AG04449 (cell line): ENCODE measurements around the gene ZDHHC22.

Source experiments
- CTCF ChIA-PET: fragments of 350-600 bp; formaldehyde crosslinking; extraction: SDS; loops from one replicate; lab custom pipeline; 2021; ENCODE audit warnings: antibody characterized with exemption; lab: Yijun Ruan, JAX
- POLR2A ChIA-PET: fragments of 400-600, 350-600 bp; formaldehyde crosslinking; extraction: SDS; loops from one replicate; lab custom pipeline; 2020; ENCODE audit warnings: antibody characterized with exemption, inconsistent platforms; lab: Yijun Ruan, JAX
- DNase-seq: peaks from one replicate; pipeline ENCODE4 v3.0.0-alpha.2; 2010; ENCODE audit warnings: low read depth, low spot score
- H3K4me3 ChIP-seq: 2 replicates; pipeline ENCODE4 v1.5.1; 2011; ENCODE audit warnings: low read depth, mild to moderate bottlenecking, control low read depth, low read length
- CTCF ChIP-seq: IDR thresholded peaks from one replicate; pipeline ENCODE4 v1.5.1; 2011; ENCODE audit warnings: mild to moderate bottlenecking, moderate library complexity, low read length, control low read depth, inconsistent platforms; ENCODE audit not compliant: insufficient read depth; ENCODE audit errors: missing control alignments

Gene ZDHHC22

DNA sequence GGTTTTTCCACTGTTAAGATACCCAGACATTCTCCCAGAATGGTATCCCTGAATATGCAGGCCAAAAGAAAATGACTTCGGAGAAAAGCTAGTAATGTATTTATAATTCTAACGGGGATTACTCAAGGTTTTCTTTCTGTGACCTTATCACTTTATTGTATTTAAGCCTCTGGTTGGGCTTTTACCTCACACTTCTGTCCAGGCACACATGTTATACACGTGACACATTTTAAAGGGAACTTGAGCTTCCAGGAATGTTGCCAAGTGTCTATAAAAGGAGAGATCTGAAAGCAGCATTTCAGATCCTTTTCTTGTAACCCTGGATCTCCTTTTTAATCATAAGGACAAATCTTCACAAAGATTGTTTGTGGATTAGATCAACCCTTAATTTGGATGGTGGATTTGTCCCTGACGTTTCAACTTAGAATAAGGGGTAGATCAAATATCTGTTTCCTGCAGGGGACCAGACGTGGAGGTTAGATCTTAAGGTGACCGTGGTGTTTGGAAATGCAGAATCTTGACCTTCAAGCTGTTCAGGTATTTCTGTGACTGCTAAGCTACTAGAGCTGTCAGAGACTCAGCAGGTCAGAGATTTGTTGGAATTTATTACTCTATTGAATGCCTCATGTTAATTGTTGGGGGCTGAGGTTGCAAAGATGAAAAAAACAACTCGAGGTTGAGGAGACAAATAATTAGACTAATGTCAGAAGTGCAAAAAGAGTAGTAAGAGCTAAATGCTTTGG lies 42.0 kb downstream of the ZDHHC22 start:
- ChIA-PET CTCF (interaction anchor here (0.7 to 27.4 kb wide), 13 partner anchors 8 to 390 kb away, joined by 3 to 464 read pairs (median 6); no protein-coding TSS in a partner anchor), POLR2A (interaction anchor here (0.7 kb wide), 1 partner anchor 181 kb away, joined by 3 read pairs; no protein-coding TSS in a partner anchor)
- no peak for TF ChIP-seq CTCF
- H3K4me3 ChIP-seq = peak overlapping the region; percentile 100
- peak; percentile 41 for DNase-seq

DNA sequence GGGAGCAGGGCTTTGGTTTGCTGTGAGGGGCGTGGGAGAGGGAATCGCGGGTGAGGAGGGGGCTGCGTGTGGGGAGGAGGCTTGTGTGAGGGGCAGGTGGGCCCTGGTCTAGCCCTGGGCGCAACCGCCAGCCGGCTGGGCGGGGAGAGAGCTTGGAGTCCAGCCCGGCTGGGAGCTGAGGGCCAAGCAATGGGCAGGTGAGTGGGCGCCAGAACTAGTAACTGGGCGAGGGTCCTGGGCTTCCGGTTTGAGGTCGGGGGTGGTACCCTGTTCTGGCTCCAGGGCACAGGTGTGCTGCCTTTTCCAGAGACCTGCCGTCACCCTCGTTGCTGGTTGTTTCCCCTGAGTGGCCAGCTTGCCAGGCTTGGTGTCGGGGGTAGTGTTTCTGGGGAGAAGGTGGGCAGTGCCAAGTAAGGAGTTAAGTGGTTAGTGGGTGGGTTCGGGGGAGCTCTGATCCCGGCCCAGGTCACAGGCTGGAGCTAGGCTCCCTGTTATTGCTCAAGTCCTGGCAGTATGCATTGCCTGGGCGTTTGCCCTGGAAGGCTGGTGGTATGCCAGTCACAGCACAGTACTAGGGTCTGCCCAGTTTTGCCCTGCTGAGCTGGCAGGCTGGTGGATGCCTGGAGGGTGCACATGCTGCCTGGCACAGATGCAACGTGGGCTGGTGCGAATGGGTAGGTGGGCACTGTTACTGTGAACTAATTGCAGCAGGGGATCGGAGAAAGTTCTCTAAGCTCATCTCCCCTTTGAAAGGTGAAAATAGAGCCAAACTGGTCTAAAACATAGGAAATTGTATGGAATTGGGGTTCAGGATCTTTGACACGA lies 42.9 kb downstream of the ZDHHC22 start:
- POLR2A ChIA-PET = no interaction called here
- DNase-seq = no peak
- H3K4me3 ChIP-seq = peak overlapping the region; percentile 100
- no peak for TF ChIP-seq CTCF
- CTCF ChIA-PET = interaction anchor here (1.0 to 27.4 kb wide), 11 partner anchors 11 to 389 kb away, joined by 3 to 464 read pairs (median 7); no protein-coding TSS in a partner anchor

GRCh38 chr14:77097700-77098528 lies 43.7 kb downstream of the ZDHHC22 start, which contains the start of gene CIPC:
Gene CIPC, plus strand, starts transcription at chr14:77098258. Its CDS starts 7,451 bp downstream, at chr14:77105709.
- peak within 1 kb of the TSS; percentile 100 for H3K4me3 ChIP-seq
- POLR2A ChIA-PET = no interaction called here
- DNase-seq = peak; percentile 88
- CTCF ChIA-PET = interaction anchor here (0.6 to 27.4 kb wide), 17 partner anchors 12 to 388 kb away, joined by 3 to 464 read pairs (median 9); no protein-coding TSS in a partner anchor
- no peak for TF ChIP-seq CTCF

DNA sequence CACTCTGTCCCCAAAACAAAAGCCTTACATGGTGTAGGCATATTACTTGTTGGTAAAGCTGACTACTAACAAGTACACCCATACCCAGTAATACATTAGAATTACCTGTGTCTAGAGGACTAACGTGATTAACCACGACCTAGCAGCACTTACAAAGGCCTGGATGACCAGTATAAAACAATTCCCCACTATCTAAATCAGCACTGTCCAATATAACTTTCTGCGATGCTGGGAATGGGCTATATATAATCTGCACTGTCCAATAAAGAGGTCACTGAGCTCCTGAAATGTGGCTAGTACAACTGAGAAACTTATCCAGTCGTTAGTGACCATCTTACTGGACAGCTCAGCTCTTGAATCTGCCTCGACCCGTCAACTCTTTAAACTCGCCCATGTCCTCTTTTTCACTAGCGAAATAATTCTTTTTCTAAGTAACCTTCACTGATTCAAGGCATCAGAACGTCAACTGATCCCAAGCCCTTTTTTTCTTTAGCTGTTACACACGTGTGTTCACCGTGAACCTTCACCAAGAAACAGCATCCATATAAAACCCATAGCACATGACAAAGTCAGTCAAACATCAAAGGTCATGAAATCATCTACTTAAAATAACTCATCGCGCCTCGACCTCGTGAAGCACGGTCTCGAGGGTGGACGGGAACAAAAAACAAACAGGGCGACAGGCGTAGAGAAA lies 44.4 kb downstream of the ZDHHC22 start:
- no peak for TF ChIP-seq CTCF
- ChIA-PET CTCF (interaction anchor here (0.6 to 27.4 kb wide), 12 partner anchors 12 to 223 kb away, joined by 3 to 464 read pairs (median 9); no protein-coding TSS in a partner anchor), POLR2A (interaction anchor here (1.0 kb wide), 1 partner anchor 69 kb away, joined by 3 read pairs; no protein-coding TSS in a partner anchor)
- H3K4me3 ChIP-seq = peak overlapping the region; percentile 76
- DNase-seq = no peak

DNA sequence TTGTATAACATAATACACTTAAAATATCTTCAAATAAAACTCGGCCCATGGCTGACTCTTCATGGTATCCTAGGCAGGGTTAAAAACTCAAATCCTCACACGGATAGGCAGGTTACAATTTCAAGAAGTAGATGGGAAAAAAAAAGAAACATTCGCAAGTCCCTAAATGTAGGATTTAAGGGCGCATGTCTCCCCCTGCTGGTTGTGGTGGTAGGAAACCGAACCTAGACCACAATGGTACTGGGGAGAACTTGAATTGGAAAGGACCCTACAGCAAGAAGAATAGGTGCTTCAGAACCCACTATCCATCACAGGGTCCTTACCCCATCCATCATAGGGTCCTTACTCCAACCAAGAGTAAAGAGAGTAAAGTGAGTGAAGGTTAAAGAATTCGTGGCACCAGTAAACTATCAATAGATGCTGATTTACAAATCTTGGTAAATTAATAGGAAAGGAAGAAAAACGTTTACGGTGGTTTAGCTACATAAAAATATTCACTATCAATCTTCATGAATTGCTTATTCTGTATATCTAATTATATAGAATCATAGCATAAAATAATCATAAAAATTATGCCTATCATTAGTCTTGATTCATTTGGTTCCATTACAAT lies 46.8 kb downstream of the ZDHHC22 start:
- H3K4me3 ChIP-seq = no peak overlapping the region
- CTCF ChIA-PET = interaction anchor here (0.7 to 27.4 kb wide), 27 partner anchors 9 to 386 kb away, joined by 3 to 464 read pairs (median 4); no protein-coding TSS in a partner anchor
- peak; percentile 34 for DNase-seq
- peak; percentile 76 for TF ChIP-seq CTCF
- POLR2A ChIA-PET = no interaction called here
